Colonic mucosa (tissue), 4 donors: ENCODE results near the gene ADCYAP1R1. TPM values are rescaled to one million over a fixed set of nuclear protein-coding genes. Genes with fewer than 3 reads are reported as not detected.

Experiments
- DNase-seq: peaks from one replicate; pipeline ENCODE4 v3.0.0-alpha.2; 2020
- H3K27ac ChIP-seq: fragments of 200-600 bp; one replicate; pipeline ENCODE4 v1.8.0; 2021
- H3K27me3 ChIP-seq: fragments of 200-600 bp; one replicate; pipeline ENCODE4 v1.8.0; 2021
- H3K36me3 ChIP-seq: fragments of 200-600 bp; one replicate; pipeline ENCODE4 v1.8.0; 2021
- H3K4me1 ChIP-seq: fragments of 200-600 bp; one replicate; pipeline ENCODE4 v1.8.0; 2021; ENCODE audit warnings: mild to moderate bottlenecking
- H3K4me3 ChIP-seq: fragments of 200-600 bp; one replicate; pipeline ENCODE4 v1.8.0; 2021
- H3K9ac ChIP-seq, 2 donors: one replicate each; pipeline ENCODE4 v1.7.0; 2013; ENCODE audit warnings: control low read depth in 2 of 2, low read depth in 2 of 2, low read length in 2 of 2
- H3K9me3 ChIP-seq: fragments of 200-600 bp; one replicate; pipeline ENCODE4 v1.8.0; 2021
- intact Hi-C: fragments of 100-400 bp; cut with DNase I; formaldehyde crosslinking; loops from one replicate; pipeline ENCODE4 v1.14.1; 2022
- total RNA-seq, 2 donors: library from RNA; stranded (reverse); fragmentation: NEBNext Ultra II Directional in 1 of 2; extraction: Animal tissue kit (Norgen Biotek cat#: 25700) in 1 of 2; gene quantifications; one replicate each; pipeline ENCODE4 v1.2.1, GENCODE V29; 2021
- TF ChIP-seq, protein P1 (sequence below): fragments of 200-600 bp; IDR thresholded peaks from one replicate; pipeline ENCODE4 v1.8.0; 2022; ENCODE audit warnings: antibody characterized with exemption, mild to moderate bottlenecking
- donor health status: healthy.
- donor health status: DM: no; HTN: no; CAD: no.
- donor health status: DM: no; HTN: no; CAD: no.

ADCYAP1R1 gene
- total RNA-seq, 2 donors from 2014 or later = 0.37 to 0.90 TPM

DNA sequence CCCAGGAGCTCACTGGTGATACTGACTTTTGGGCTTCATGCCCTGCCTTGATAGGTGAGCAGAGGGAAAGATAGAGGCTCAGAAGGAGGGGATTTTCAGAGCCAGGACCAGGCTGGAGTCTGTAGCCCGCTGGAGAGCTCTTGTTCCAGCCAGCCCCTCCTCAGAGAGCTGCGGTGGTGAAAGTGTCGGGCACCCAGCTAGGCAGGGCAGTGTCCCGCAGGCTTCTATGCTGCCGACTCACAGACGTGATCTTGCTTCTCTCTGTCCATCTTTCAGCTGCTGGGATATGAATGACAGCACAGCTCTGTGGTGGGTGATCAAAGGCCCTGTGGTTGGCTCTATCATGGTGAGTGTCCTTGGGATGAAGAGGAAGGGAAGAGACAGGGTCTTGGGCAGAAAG is 35.2 kb downstream of the ADCYAP1R1 start:
- no peak overlapping the region for H3K4me3 ChIP-seq
- no peaks in the 10 kb centered on the region for H3K9me3 ChIP-seq
- TF ChIP-seq, protein P1, sequence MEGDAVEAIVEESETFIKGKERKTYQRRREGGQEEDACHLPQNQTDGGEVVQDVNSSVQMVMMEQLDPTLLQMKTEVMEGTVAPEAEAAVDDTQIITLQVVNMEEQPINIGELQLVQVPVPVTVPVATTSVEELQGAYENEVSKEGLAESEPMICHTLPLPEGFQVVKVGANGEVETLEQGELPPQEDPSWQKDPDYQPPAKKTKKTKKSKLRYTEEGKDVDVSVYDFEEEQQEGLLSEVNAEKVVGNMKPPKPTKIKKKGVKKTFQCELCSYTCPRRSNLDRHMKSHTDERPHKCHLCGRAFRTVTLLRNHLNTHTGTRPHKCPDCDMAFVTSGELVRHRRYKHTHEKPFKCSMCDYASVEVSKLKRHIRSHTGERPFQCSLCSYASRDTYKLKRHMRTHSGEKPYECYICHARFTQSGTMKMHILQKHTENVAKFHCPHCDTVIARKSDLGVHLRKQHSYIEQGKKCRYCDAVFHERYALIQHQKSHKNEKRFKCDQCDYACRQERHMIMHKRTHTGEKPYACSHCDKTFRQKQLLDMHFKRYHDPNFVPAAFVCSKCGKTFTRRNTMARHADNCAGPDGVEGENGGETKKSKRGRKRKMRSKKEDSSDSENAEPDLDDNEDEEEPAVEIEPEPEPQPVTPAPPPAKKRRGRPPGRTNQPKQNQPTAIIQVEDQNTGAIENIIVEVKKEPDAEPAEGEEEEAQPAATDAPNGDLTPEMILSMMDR = no peak
- intact Hi-C loops = no loop called here
- H3K27ac ChIP-seq = no peak overlapping the region
- H3K9ac ChIP-seq = no peak overlapping the region
- H3K36me3 ChIP-seq = no peaks in the 10 kb centered on the region
- no peak for DNase-seq
- H3K4me1 ChIP-seq = no peaks in the 10 kb centered on the region
- no peaks in the 10 kb centered on the region for H3K27me3 ChIP-seq

- Histone ChIP-seq H3K27ac (no peak overlapping the region), H3K4me3 (no peak overlapping the region), H3K27me3 (no peaks in the 10 kb centered on the region), H3K36me3 (no peaks in the 10 kb centered on the region), H3K9ac (no peak overlapping the region), H3K4me1 (no peaks in the 10 kb centered on the region), H3K9me3 (no peaks in the 10 kb centered on the region)
- intact Hi-C loops = no loop called here
- DNase-seq = no peak
- TF ChIP-seq, protein P1 = no peak
These were observed 39.9 kb downstream of the ADCYAP1R1 start for GRCh38 chr7:31091924-31092434.

GRCh38 chr7:31092606-31093005 is 40.5 kb downstream of the ADCYAP1R1 start:
- no peaks in the 10 kb centered on the region for H3K36me3 ChIP-seq
- no peaks in the 10 kb centered on the region for H3K4me1 ChIP-seq
- H3K9ac ChIP-seq = no peak overlapping the region
- intact Hi-C loops = no loop called here
- H3K4me3 ChIP-seq = no peak overlapping the region
- H3K27me3 ChIP-seq = no peaks in the 10 kb centered on the region
- DNase-seq = no peak
- TF ChIP-seq, protein P1 = no peak
- H3K27ac ChIP-seq = no peak overlapping the region
- H3K9me3 ChIP-seq = no peaks in the 10 kb centered on the region

DNA sequence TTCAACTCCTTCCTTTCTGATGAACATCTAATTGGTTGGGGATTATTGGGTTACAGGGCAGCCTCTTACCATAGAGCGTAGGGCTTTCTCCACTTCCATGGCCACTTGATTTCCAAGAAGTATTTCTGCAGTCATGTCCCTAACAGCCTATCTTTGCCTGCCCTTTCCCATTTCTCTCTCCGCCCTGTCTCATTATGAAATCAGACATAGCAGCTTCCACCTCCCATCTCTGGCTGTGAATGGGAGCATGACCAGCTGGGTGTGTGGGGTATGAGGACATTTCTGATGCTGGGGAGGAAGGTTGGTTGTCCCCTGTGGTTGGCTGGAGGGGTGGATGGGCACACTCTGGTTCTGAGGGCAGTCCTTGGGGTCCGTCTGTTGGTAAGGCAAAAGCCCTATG is 41.2 kb downstream of the ADCYAP1R1 start:
- Histone ChIP-seq H3K36me3 (no peaks in the 10 kb centered on the region), H3K27me3 (no peaks in the 10 kb centered on the region), H3K4me3 (no peak overlapping the region), H3K4me1 (no peaks in the 10 kb centered on the region), H3K9me3 (no peaks in the 10 kb centered on the region), H3K27ac (no peak overlapping the region), H3K9ac (no peak overlapping the region)
- TF ChIP-seq, protein P1 = no peak
- DNase-seq = no peak
- intact Hi-C loops = no loop called here

GRCh38 chr7:31094271-31094670 is 42.2 kb downstream of the ADCYAP1R1 start:
- Histone ChIP-seq H3K27ac (no peak overlapping the region), H3K9me3 (no peaks in the 10 kb centered on the region), H3K9ac (no peak overlapping the region), H3K27me3 (no peaks in the 10 kb centered on the region), H3K36me3 (no peaks in the 10 kb centered on the region), H3K4me3 (no peak overlapping the region), H3K4me1 (no peaks in the 10 kb centered on the region)
- DNase-seq = no peak
- intact Hi-C loops = no loop called here
- TF ChIP-seq, protein P1 = no peak
